Measurements from ENCODE around the gene MRTO4. TPM values are rescaled to one million over a fixed set of nuclear protein-coding genes. Genes with fewer than 3 reads are reported as not detected.
"Not testable (repeated sequence)": the region's sequence is repeated elsewhere in the genome, so short reads cannot be mapped to it uniquely, and the experiment has no call there.

The MRTO4 gene
- total RNA-seq, 1 donor from 2014 or later = 29.1 TPM

- Mint-ChIP-seq H3K4me1 (ENCODE audit: low read depth, unreplicated experiment) (no peaks in the 10 kb centered on the region), H3K4me3 (ENCODE audit: unreplicated experiment) (peak overlapping the region; percentile 28), H3K27ac (ENCODE audit: unreplicated experiment) (no peak overlapping the region), H3K36me3 (ENCODE audit: unreplicated experiment) (peaks cover 18% of the 10 kb centered on the region), H3K9me3 (ENCODE audit: unreplicated experiment) (peaks cover 5% of the 10 kb centered on the region), H3K27me3 (ENCODE audit: unreplicated experiment) (peaks cover 16% of the 10 kb centered on the region)
- DNase-seq = no peak
- no peak for TF ChIP-seq CTCF (IDR thresholded peaks at IDR 0.05; ENCODE audit: partially characterized antibody, unreplicated experiment)
Observed at GRCh38 chr1:19287436-19288185, 36.0 kb downstream of the MRTO4 start.

DNA sequence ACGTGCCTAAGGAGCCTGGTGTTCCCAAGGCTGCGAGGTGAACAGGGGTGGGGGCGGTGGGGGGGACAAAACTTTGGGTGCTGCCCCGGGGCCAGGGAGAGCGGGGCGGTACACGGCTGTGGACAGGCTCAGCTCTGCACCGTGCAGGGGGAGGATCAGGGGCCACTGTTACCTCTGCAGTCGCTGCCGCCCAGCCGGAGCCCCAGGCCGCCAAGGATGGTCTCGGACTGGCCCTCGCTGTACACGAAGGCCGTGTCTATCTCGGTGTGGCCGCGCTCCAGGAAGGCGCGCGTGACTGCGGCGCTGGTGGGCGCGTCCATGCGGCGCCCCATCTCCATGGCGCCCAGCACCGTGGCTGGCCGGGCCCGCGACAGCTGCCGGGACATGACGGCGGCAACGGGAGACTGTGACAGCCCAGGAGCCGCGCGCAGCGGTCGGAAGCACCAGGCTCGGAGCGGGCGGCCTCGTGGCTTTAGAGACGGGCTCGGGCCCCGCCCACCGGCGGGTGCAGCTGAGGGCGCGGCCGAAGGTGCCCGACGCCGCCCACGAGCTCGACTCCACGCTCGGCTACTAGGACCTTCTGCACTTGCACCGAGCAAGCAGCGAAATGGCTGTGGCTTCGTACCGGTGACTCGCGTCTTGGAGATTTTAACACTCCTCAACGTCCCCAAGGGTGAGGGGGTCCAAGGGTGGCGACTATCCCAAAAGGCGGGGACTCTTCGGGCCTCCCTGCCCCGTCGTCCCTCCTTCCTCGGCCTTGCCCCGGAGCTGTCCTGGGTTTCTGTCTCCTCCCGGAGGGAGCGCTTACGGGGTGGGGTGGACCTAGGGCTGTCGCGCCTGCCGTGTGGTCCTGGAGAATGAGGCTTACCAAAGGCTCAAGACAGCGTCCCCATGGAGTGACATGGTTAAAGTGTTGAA lies 37.0 kb downstream of the MRTO4 start, which contains the start of gene AKR7A3:
TSS of gene AKR7A3 (minus strand) at position 447 of the 918 bp plus-strand sequence. CDS start at position 386, 61 bp downstream.
- H3K27ac Mint-ChIP-seq (ENCODE audit: unreplicated experiment); H3K4me1 Mint-ChIP-seq (ENCODE audit: low read depth, unreplicated experiment); H3K9me3 Mint-ChIP-seq (ENCODE audit: unreplicated experiment): not testable (repeated sequence)
- peaks cover 20% of the 10 kb centered on the region for H3K36me3 Mint-ChIP-seq (ENCODE audit: unreplicated experiment)
- H3K27me3 Mint-ChIP-seq (ENCODE audit: unreplicated experiment) = peaks cover 16% of the 10 kb centered on the region
- peak; percentile 64 for DNase-seq
- H3K4me3 Mint-ChIP-seq (ENCODE audit: unreplicated experiment) = peak within 1 kb of the TSS; percentile 28

- Mint-ChIP-seq H3K4me1 (ENCODE audit: low read depth, unreplicated experiment) (no peaks in the 10 kb centered on the region), H3K36me3 (ENCODE audit: unreplicated experiment) (peaks cover 25% of the 10 kb centered on the region), H3K27ac (ENCODE audit: unreplicated experiment) (no peak overlapping the region)
Observed at GRCh38 chr1:19289244-19289643, 37.6 kb downstream of the MRTO4 start.

DNA sequence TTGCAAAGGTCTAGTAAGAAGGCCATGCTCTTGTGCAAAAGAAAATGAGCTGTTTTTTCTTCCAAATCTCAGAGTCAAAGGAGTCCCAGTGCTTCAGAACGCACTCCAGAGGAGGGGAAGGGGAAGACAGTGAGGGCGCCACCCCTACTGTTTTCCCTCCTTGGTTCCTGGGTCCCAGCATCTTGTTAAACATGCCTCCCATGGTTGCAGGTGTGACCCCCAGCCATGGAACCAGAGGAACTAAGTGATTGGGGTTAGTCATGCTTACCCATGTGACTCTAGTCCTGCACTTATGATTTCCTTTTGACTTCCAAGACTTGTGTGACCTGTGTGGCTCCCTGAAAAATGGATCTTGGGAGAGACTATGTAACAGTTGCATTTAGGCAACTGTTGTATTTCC lies 43.0 kb downstream of the MRTO4 start:
- H3K36me3 Mint-ChIP-seq (ENCODE audit: unreplicated experiment) = peaks cover 49% of the 10 kb centered on the region
- H3K4me1 Mint-ChIP-seq (ENCODE audit: low read depth, unreplicated experiment) = no peaks in the 10 kb centered on the region
- peaks cover 6% of the 10 kb centered on the region for H3K27me3 Mint-ChIP-seq (ENCODE audit: unreplicated experiment)
- no peak overlapping the region for H3K4me3 Mint-ChIP-seq (ENCODE audit: unreplicated experiment)
- TF ChIP-seq CTCF (IDR thresholded peaks at IDR 0.05; ENCODE audit: partially characterized antibody, unreplicated experiment) = no peak
- no peak for DNase-seq
- no peak overlapping the region for H3K27ac Mint-ChIP-seq (ENCODE audit: unreplicated experiment)
- peaks cover 3% of the 10 kb centered on the region for H3K9me3 Mint-ChIP-seq (ENCODE audit: unreplicated experiment)

More at GRCh38 chr1:19289244-19289643, 37.6 kb downstream of the MRTO4 start:
- DNase-seq = no peak
- Mint-ChIP-seq H3K27me3 (ENCODE audit: unreplicated experiment) (peaks cover 16% of the 10 kb centered on the region), H3K9me3 (ENCODE audit: unreplicated experiment) (peaks cover 7% of the 10 kb centered on the region), H3K4me3 (ENCODE audit: unreplicated experiment) (no peak overlapping the region)
- TF ChIP-seq CTCF (IDR thresholded peaks at IDR 0.05; ENCODE audit: partially characterized antibody, unreplicated experiment) = no peak

GRCh38 chr1:19300211-19300610 lies 48.6 kb downstream of the MRTO4 start:
- peak overlapping the region; percentile 50 for H3K27ac Mint-ChIP-seq (ENCODE audit: unreplicated experiment)
- no peak for DNase-seq
- H3K9me3 Mint-ChIP-seq (ENCODE audit: unreplicated experiment) = peaks cover 9% of the 10 kb centered on the region
- H3K27me3 Mint-ChIP-seq (ENCODE audit: unreplicated experiment) = peaks cover 10% of the 10 kb centered on the region
- no peaks in the 10 kb centered on the region for H3K4me1 Mint-ChIP-seq (ENCODE audit: low read depth, unreplicated experiment)
- no peak for TF ChIP-seq CTCF (IDR thresholded peaks at IDR 0.05; ENCODE audit: partially characterized antibody, unreplicated experiment)
- H3K4me3 Mint-ChIP-seq (ENCODE audit: unreplicated experiment) = no peak overlapping the region
- H3K36me3 Mint-ChIP-seq (ENCODE audit: unreplicated experiment) = peaks cover 29% of the 10 kb centered on the region

DNA sequence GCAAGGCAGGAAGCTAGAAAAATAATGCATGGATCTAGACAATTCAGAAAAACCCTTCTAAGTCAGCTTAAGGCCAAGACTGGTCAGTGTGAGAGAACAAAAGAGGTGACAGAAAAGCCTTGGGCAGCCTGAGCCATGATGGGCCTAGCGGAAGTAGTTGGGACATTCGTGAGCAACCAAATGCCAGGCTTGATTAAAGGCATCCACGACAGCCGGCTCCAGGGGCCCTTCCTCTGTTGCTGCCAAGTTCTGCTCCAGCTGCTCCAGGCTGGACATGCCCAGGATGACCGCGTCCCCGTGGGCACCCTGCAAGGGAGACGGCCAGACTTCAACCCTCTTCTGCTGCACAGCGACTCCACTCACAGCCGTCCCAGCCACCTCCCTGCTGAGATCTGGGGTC lies 52.5 kb downstream of the MRTO4 start:
- Mint-ChIP-seq H3K9me3 (ENCODE audit: unreplicated experiment) (peaks cover 11% of the 10 kb centered on the region), H3K36me3 (ENCODE audit: unreplicated experiment) (peaks cover 15% of the 10 kb centered on the region)
- H3K27me3 Mint-ChIP-seq (ENCODE audit: unreplicated experiment); H3K4me1 Mint-ChIP-seq (ENCODE audit: low read depth, unreplicated experiment); H3K4me3 Mint-ChIP-seq (ENCODE audit: unreplicated experiment); DNase-seq; H3K27ac Mint-ChIP-seq (ENCODE audit: unreplicated experiment): not testable (repeated sequence)

Measured in glutamatergic neuron (in vitro differentiated cells).